Neural cell (in vitro differentiated cells): ENCODE measurements around the gene C16orf86. TPM values are rescaled to one million over a fixed set of nuclear protein-coding genes. Genes with fewer than 3 reads are reported as not detected.

Experiments
- H2AFZ ChIP-seq: fragments of 200-600, 300-800 bp; sonication (generic), shearing (Covaris generic); 2 replicates; pipeline ENCODE4 v1.6.0; 2014; ENCODE audit warnings: low read depth, mild to moderate bottlenecking, antibody characterized with exemption, low read length, moderate library complexity
- H3F3A ChIP-seq: fragments of 200-600 bp; shearing (Covaris generic); 2 replicates; pipeline ENCODE4 v1.6.1; 2016; ENCODE audit warnings: mild to moderate bottlenecking, moderate library complexity, mixed read lengths, antibody characterized with exemption, low read length; ENCODE audit not compliant: insufficient read depth, poor library complexity, severe bottlenecking
- H3K27ac ChIP-seq: fragments of 200-600, 300-800 bp; sonication (generic), shearing (Covaris generic); 2 replicates; pipeline ENCODE4 v1.5.1; 2014; ENCODE audit warnings: mild to moderate bottlenecking, low read length, moderate library complexity
- H3K27me3 ChIP-seq: fragments of 300-800, 200-600 bp; sonication (generic), shearing (Covaris generic); 2 replicates; pipeline ENCODE4 v1.6.0; 2014; ENCODE audit warnings: mild to moderate bottlenecking, low read depth, low read length, moderate library complexity; ENCODE audit not compliant: insufficient read depth
- H3K36me3 ChIP-seq: fragments of 300-800, 200-600 bp; sonication (generic), shearing (Covaris generic); 2 replicates; pipeline ENCODE4 v1.5.1; 2014; ENCODE audit warnings: mild to moderate bottlenecking, antibody characterized with exemption, low read length, moderate library complexity; ENCODE audit not compliant: insufficient read depth
- H3K4me2 ChIP-seq: fragments of 300-800, 200-600 bp; sonication (generic), shearing (Covaris generic); 2 replicates; pipeline ENCODE4 v1.6.0; 2014; ENCODE audit warnings: mild to moderate bottlenecking, low read length
- H3K4me3 ChIP-seq: fragments of 300-800, 200-600 bp; sonication (generic), shearing (Covaris generic); 2 replicates; pipeline ENCODE4 v1.5.1; 2014; ENCODE audit warnings: mild to moderate bottlenecking, low read length, moderate library complexity
- H3K79me2 ChIP-seq: fragments of 200-600 bp; shearing (Covaris generic); replicated peaks from 2 replicates; pipeline ENCODE4 v1.6.0; 2014; ENCODE audit warnings: mild to moderate bottlenecking, low read length, moderate library complexity; ENCODE audit not compliant: insufficient read depth
- H3K9ac ChIP-seq: fragments of 300-800, 200-600 bp; sonication (generic), shearing (Covaris generic); 2 replicates; pipeline ENCODE4 v1.6.1; 2016; ENCODE audit warnings: mild to moderate bottlenecking, low read length, mixed read lengths
- H3K9me2 ChIP-seq: fragments of 200-600 bp; shearing (Covaris generic); 2 replicates; pipeline ENCODE4 v1.6.1; 2016; ENCODE audit warnings: mild to moderate bottlenecking, low read length, mixed read lengths; ENCODE audit not compliant: insufficient read depth
- H3K9me3 ChIP-seq: fragments of 200-600, 300-800 bp; sonication (generic), shearing (Covaris generic); 2 replicates; pipeline ENCODE4 v1.6.1; 2016; ENCODE audit warnings: mild to moderate bottlenecking, mixed run types, low read length, moderate library complexity, mixed read lengths
- H4K20me1 ChIP-seq: fragments of 200-600 bp; shearing (Covaris generic); 2 replicates; pipeline ENCODE4 v1.6.1; 2016; ENCODE audit warnings: mild to moderate bottlenecking, mixed run types; ENCODE audit not compliant: insufficient read depth
- EP300 ChIP-seq: fragments of 450-650 bp; conservative IDR thresholded peaks from 2 replicates; pipeline ENCODE4 v1.6.1; 2014; ENCODE audit warnings: antibody characterized with exemption, mild to moderate bottlenecking, moderate library complexity; ENCODE audit not compliant: poor library complexity, severe bottlenecking
- EZH2 ChIP-seq: fragments of 200-600, 300-800 bp; shearing (Covaris generic), sonication (generic); IDR thresholded peaks from 2 replicates; pipeline ENCODE4 v1.6.1; 2014; ENCODE audit warnings: antibody characterized with exemption, low read length, borderline replicate concordance, mild to moderate bottlenecking; ENCODE audit not compliant: insufficient read depth, poor library complexity, severe bottlenecking
- MXI1 ChIP-seq: fragments of 450-650 bp; conservative IDR thresholded peaks from 2 replicates; pipeline ENCODE4 v1.6.1; 2014; ENCODE audit warnings: antibody characterized with exemption, mild to moderate bottlenecking; ENCODE audit not compliant: poor library complexity, severe bottlenecking
- POLR2AphosphoS5 ChIP-seq: IDR thresholded peaks from 2 replicates; pipeline ENCODE4 v1.6.1; 2012
- RAD21 ChIP-seq: fragments of 450-650 bp; conservative IDR thresholded peaks from 2 replicates; pipeline ENCODE4 v1.6.1; 2014; ENCODE audit warnings: antibody characterized with exemption, mild to moderate bottlenecking, moderate library complexity
- SMC3 ChIP-seq: fragments of 450-650 bp; conservative IDR thresholded peaks from 2 replicates; pipeline ENCODE4 v1.6.1; 2014; ENCODE audit warnings: antibody characterized with exemption, mild to moderate bottlenecking, moderate library complexity; ENCODE audit not compliant: poor library complexity
- TAF1 ChIP-seq: IDR thresholded peaks from 2 replicates; pipeline ENCODE4 v1.6.1; 2012; ENCODE audit warnings: low read depth
- polyA plus RNA-seq: library from polyadenylated mRNA; depleted of rRNA; stranded (reverse); fragments of >200 nt; gene quantifications from 2 replicates; pipeline ENCODE4 v1.2.3, GENCODE V29; 2014
- TF ChIP-seq, protein P1 (sequence below): fragments of 450-650 bp; IDR thresholded peaks from 2 replicates; pipeline ENCODE4 v1.5.1; 2014; ENCODE audit warnings: antibody characterized with exemption, mild to moderate bottlenecking, moderate library complexity; ENCODE audit not compliant: poor library complexity, severe bottlenecking
- TF ChIP-seq, protein P2 (sequence below): IDR thresholded peaks from 2 replicates; pipeline ENCODE4 v1.6.1; 2012; ENCODE audit warnings: borderline replicate concordance

Gene C16orf86
- polyA plus RNA-seq, 1 donor from 2014 or later: 2.4 TPM

DNA sequence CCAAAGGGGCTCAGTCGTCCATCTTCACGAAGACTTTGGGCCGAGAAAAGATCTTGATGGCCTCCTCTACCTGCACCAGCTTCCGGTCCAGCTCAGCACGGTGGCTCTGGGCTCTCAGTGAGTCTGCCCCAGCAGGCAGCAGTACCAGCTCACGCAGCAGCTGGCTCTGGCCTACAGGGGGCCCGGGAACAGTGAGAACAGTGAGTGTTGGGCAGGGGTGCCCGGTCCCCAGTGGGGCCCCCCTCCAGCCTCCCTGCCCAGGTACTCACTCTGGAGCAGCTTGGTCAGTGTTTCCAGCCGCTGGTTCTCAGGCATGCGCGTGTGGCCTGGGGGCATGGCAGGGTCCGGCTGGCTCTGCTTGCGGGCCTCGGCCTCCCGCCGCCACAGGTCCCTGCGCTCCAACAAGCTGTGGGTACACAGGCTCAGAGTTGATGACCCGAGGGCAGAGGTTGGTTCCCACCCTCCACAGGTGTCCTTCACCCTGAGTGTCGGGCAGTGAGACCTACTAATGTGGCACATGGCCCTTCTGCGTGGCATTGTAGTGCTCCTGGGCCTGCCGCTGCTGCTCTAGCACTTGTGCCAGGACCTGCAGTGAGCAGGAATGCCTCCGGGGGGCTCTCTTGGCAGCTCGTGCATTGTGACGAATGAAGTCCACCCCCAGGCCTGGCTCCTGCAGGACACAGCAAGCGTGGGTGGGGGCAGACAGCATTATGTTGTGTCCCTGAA, 3.3 kb upstream of the C16orf86 start:
- Histone ChIP-seq H3K27me3 (no peaks in the 10 kb centered on the region), H3K27ac (no peak overlapping the region), H3K79me2 (peaks cover 15% of the 10 kb centered on the region), H3K9me2 (no peaks in the 10 kb centered on the region), H3K4me2 (no peak overlapping the region), H4K20me1 (no peaks in the 10 kb centered on the region), H3K9ac (no peak overlapping the region), H3K4me3 (no peak overlapping the region), H3K9me3 (no peaks in the 10 kb centered on the region), H3K36me3 (no peaks in the 10 kb centered on the region), H3F3A (no peaks in the 10 kb centered on the region), H2AFZ (no peak overlapping the region)
- TF ChIP-seq EP300: no peak
- TF ChIP-seq MXI1: no peak
- TF ChIP-seq, protein P1, sequence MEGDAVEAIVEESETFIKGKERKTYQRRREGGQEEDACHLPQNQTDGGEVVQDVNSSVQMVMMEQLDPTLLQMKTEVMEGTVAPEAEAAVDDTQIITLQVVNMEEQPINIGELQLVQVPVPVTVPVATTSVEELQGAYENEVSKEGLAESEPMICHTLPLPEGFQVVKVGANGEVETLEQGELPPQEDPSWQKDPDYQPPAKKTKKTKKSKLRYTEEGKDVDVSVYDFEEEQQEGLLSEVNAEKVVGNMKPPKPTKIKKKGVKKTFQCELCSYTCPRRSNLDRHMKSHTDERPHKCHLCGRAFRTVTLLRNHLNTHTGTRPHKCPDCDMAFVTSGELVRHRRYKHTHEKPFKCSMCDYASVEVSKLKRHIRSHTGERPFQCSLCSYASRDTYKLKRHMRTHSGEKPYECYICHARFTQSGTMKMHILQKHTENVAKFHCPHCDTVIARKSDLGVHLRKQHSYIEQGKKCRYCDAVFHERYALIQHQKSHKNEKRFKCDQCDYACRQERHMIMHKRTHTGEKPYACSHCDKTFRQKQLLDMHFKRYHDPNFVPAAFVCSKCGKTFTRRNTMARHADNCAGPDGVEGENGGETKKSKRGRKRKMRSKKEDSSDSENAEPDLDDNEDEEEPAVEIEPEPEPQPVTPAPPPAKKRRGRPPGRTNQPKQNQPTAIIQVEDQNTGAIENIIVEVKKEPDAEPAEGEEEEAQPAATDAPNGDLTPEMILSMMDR: no peak
- TF ChIP-seq, protein P2, sequence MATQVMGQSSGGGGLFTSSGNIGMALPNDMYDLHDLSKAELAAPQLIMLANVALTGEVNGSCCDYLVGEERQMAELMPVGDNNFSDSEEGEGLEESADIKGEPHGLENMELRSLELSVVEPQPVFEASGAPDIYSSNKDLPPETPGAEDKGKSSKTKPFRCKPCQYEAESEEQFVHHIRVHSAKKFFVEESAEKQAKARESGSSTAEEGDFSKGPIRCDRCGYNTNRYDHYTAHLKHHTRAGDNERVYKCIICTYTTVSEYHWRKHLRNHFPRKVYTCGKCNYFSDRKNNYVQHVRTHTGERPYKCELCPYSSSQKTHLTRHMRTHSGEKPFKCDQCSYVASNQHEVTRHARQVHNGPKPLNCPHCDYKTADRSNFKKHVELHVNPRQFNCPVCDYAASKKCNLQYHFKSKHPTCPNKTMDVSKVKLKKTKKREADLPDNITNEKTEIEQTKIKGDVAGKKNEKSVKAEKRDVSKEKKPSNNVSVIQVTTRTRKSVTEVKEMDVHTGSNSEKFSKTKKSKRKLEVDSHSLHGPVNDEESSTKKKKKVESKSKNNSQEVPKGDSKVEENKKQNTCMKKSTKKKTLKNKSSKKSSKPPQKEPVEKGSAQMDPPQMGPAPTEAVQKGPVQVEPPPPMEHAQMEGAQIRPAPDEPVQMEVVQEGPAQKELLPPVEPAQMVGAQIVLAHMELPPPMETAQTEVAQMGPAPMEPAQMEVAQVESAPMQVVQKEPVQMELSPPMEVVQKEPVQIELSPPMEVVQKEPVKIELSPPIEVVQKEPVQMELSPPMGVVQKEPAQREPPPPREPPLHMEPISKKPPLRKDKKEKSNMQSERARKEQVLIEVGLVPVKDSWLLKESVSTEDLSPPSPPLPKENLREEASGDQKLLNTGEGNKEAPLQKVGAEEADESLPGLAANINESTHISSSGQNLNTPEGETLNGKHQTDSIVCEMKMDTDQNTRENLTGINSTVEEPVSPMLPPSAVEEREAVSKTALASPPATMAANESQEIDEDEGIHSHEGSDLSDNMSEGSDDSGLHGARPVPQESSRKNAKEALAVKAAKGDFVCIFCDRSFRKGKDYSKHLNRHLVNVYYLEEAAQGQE: no peak
- TF ChIP-seq SMC3: peak; percentile 17
- no peak for TF ChIP-seq POLR2AphosphoS5
- no peak for TF ChIP-seq RAD21

DNA sequence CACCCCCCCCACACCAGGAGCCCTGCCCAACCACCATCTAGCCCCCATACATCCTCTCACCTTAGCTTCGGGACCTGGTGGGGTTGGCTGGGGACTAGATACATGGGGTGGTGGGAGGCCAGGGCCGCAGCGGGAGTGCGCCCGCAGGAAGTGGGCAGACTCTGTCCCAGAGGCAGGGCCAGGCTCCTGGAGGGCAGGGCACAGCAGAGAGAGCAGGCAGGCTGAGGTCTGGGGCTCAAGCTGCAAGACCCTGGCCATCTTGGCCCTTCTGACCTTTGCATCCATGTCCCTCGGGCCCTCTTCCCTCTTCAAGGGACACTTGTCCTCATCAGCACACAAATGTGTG, 2.8 kb upstream of the C16orf86 start:
- TF ChIP-seq EZH2 (no peak), MXI1 (no peak), SMC3 (no peak), TAF1 (no peak), EP300 (no peak), RAD21 (no peak), POLR2AphosphoS5 (no peak)
- TF ChIP-seq, protein P2: no peak
- TF ChIP-seq, protein P1: no peak
- H3F3A ChIP-seq: no peaks in the 10 kb centered on the region
- H3K36me3 ChIP-seq: no peaks in the 10 kb centered on the region
- no peak overlapping the region for H3K4me3 ChIP-seq
- H3K4me2 ChIP-seq: no peak overlapping the region
- H3K9me2 ChIP-seq: no peaks in the 10 kb centered on the region
- no peaks in the 10 kb centered on the region for H3K9me3 ChIP-seq
- no peak overlapping the region for H3K9ac ChIP-seq
- no peak overlapping the region for H3K27ac ChIP-seq
- H3K79me2 ChIP-seq: peaks cover 11% of the 10 kb centered on the region
- H3K27me3 ChIP-seq: no peaks in the 10 kb centered on the region
- no peaks in the 10 kb centered on the region for H4K20me1 ChIP-seq
- H2AFZ ChIP-seq: no peak overlapping the region
